ENCODE data around the gene DNAI4. TPM values are rescaled to one million over a fixed set of nuclear protein-coding genes. Genes with fewer than 3 reads are reported as not detected.
"Not testable (repeated sequence)": the region's sequence is repeated elsewhere in the genome, so short reads cannot be mapped to it uniquely, and the experiment has no call there.

Gene DNAI4
- total RNA-seq, 3 donors from 2014 or later (not counting 1 experiment from before 2014, with no cell fraction given) = 1.4 to 4.3 (median 2.2) TPM

GRCh38 chr1:66890621-66891020 lies 34.0 kb downstream of the DNAI4 start:
- 90% methylated on average over 1 of the region's 1 CpG for WGBS (ENCODE audit: insufficient coverage)
- no peaks in the 10 kb centered on the region for H3K36me3 ChIP-seq (ENCODE audit: control insufficient read depth, insufficient read depth, low read length)
- Mint-ChIP-seq H3K4me1 (no peaks in the 10 kb centered on the region), H3K4me3 (no peak overlapping the region), H3K27ac (no peak overlapping the region), H3K36me3 (no peaks in the 10 kb centered on the region), H3K9me3 (no peaks in the 10 kb centered on the region), H3K27me3 (ENCODE audit: low read depth in 2 of 2) (peaks cover 8 to 13% of the 10 kb centered on the region in 2 donors)
- intact Hi-C loops (cut with micrococcal nuclease) = no loop called here
- H3K4me1 ChIP-seq (ENCODE audit: control insufficient read depth, insufficient read depth, low read length) = no peaks in the 10 kb centered on the region
- H3K4me3 ChIP-seq (ENCODE audit: low read length) = no peak overlapping the region
- no peak for DNase-seq
- no peak for ATAC-seq
- no peaks in the 10 kb centered on the region for H3K9me3 ChIP-seq (ENCODE audit: control insufficient read depth, insufficient read depth, low read length)
- H3K27ac ChIP-seq (ENCODE audit: low read length) = no peak overlapping the region
- H3K27me3 ChIP-seq (ENCODE audit: control insufficient read depth, insufficient read depth, low read length) = no peaks in the 10 kb centered on the region
- TF ChIP-seq CTCF (IDR thresholded peaks at IDR 0.05) = no peak

- H3K9me3 ChIP-seq (ENCODE audit: control insufficient read depth, insufficient read depth, low read length) = no peaks in the 10 kb centered on the region
- no peak for TF ChIP-seq CTCF (IDR thresholded peaks at IDR 0.05)
- H3K27ac ChIP-seq (ENCODE audit: low read length) = no peak overlapping the region
- DNase-seq = no peak
- no peak overlapping the region for H3K27ac Mint-ChIP-seq
- no peak overlapping the region for H3K4me3 ChIP-seq (ENCODE audit: low read length)
- H3K4me1 ChIP-seq (ENCODE audit: control insufficient read depth, insufficient read depth, low read length) = no peaks in the 10 kb centered on the region
- H3K36me3 Mint-ChIP-seq = no peaks in the 10 kb centered on the region
- H3K4me1 Mint-ChIP-seq = no peaks in the 10 kb centered on the region
- intact Hi-C loops (cut with micrococcal nuclease) = no loop called here
- H3K27me3 Mint-ChIP-seq (ENCODE audit: low read depth in 2 of 2) = peaks cover 8 to 11% of the 10 kb centered on the region in 2 donors
- no peaks in the 10 kb centered on the region for H3K9me3 Mint-ChIP-seq
- H3K36me3 ChIP-seq (ENCODE audit: control insufficient read depth, insufficient read depth, low read length) = no peaks in the 10 kb centered on the region
- no peak for ATAC-seq
- H3K27me3 ChIP-seq (ENCODE audit: control insufficient read depth, insufficient read depth, low read length) = no peaks in the 10 kb centered on the region
- WGBS (ENCODE audit: insufficient coverage) = 95% methylated on average over 1 of the region's 1 CpG
- no peak overlapping the region for H3K4me3 Mint-ChIP-seq
Measured at GRCh38 chr1:66889030-66889429, 35.6 kb downstream of the DNAI4 start.

GRCh38 chr1:66876664-66877063 lies 48.0 kb downstream of the DNAI4 start:
- Mint-ChIP-seq H3K36me3 (peaks cover 9% of the 10 kb centered on the region), H3K27me3 (ENCODE audit: low read depth in 2 of 2) (peaks cover 0 to 10% of the 10 kb centered on the region in 2 donors), H3K27ac (no peak overlapping the region), H3K4me1 (no peaks in the 10 kb centered on the region), H3K9me3 (peaks cover 4 to 6% of the 10 kb centered on the region in 2 donors), H3K4me3 (no peak overlapping the region)
- Histone ChIP-seq H3K4me3 (ENCODE audit: low read length) (no peak overlapping the region), H3K36me3 (ENCODE audit: control insufficient read depth, insufficient read depth, low read length) (no peaks in the 10 kb centered on the region), H3K27ac (ENCODE audit: low read length) (no peak overlapping the region), H3K9me3 (ENCODE audit: control insufficient read depth, insufficient read depth, low read length) (peaks cover 3% of the 10 kb centered on the region), H3K27me3 (ENCODE audit: control insufficient read depth, insufficient read depth, low read length) (no peaks in the 10 kb centered on the region), H3K4me1 (ENCODE audit: control insufficient read depth, insufficient read depth, low read length) (no peaks in the 10 kb centered on the region)
- DNase-seq (no peak), ATAC-seq (no peak)
- intact Hi-C loops (cut with micrococcal nuclease) = no loop called here
- WGBS (ENCODE audit: insufficient coverage) = no CpG with 5 or more reads among the region's 1 CpG
- TF ChIP-seq CTCF (IDR thresholded peaks at IDR 0.05) = no peak

- intact Hi-C loops (cut with micrococcal nuclease) = no loop called here
- no peak overlapping the region for H3K4me3 Mint-ChIP-seq
Measured at GRCh38 chr1:66873111-66873510, 51.5 kb downstream of the DNAI4 start.

GRCh38 chr1:66872024-66872423 lies 52.6 kb downstream of the DNAI4 start:
- H3K27me3 Mint-ChIP-seq (ENCODE audit: low read depth in 2 of 2); H3K9me3 ChIP-seq (ENCODE audit: control insufficient read depth, insufficient read depth, low read length); H3K4me3 ChIP-seq (ENCODE audit: low read length); H3K27ac Mint-ChIP-seq; H3K27me3 ChIP-seq (ENCODE audit: control insufficient read depth, insufficient read depth, low read length); H3K4me3 Mint-ChIP-seq; ATAC-seq; H3K9me3 Mint-ChIP-seq; DNase-seq; H3K27ac ChIP-seq (ENCODE audit: low read length); H3K36me3 ChIP-seq (ENCODE audit: control insufficient read depth, insufficient read depth, low read length); H3K36me3 Mint-ChIP-seq; H3K4me1 Mint-ChIP-seq; intact Hi-C loops (cut with micrococcal nuclease); H3K4me1 ChIP-seq (ENCODE audit: control insufficient read depth, insufficient read depth, low read length): not testable (repeated sequence)
- WGBS (ENCODE audit: insufficient coverage) = 96% methylated on average over 7 of the region's 7 CpGs

More at GRCh38 chr1:66873111-66873510, 51.5 kb downstream of the DNAI4 start:
- ATAC-seq (no peak), DNase-seq (no peak)
- TF ChIP-seq CTCF (IDR thresholded peaks at IDR 0.05) = no peak
- no peaks in the 10 kb centered on the region for H3K4me1 Mint-ChIP-seq
- no peak overlapping the region for H3K27ac ChIP-seq (ENCODE audit: low read length)
- H3K4me3 ChIP-seq (ENCODE audit: low read length) = no peak overlapping the region
- H3K9me3 Mint-ChIP-seq = no peaks in the 10 kb centered on the region
- H3K4me1 ChIP-seq (ENCODE audit: control insufficient read depth, insufficient read depth, low read length) = no peaks in the 10 kb centered on the region
- H3K36me3 ChIP-seq (ENCODE audit: control insufficient read depth, insufficient read depth, low read length) = no peaks in the 10 kb centered on the region
- H3K27ac Mint-ChIP-seq = no peak overlapping the region
- no peaks in the 10 kb centered on the region for H3K9me3 ChIP-seq (ENCODE audit: control insufficient read depth, insufficient read depth, low read length)
- no peaks in the 10 kb centered on the region for H3K27me3 ChIP-seq (ENCODE audit: control insufficient read depth, insufficient read depth, low read length)
- peaks cover 0 to 8% of the 10 kb centered on the region in 2 donors for H3K27me3 Mint-ChIP-seq (ENCODE audit: low read depth in 2 of 2)
- no peaks in the 10 kb centered on the region for H3K36me3 Mint-ChIP-seq
- 94% methylated on average over 5 of the region's 5 CpGs for WGBS (ENCODE audit: insufficient coverage)
